LNCaP clone FGC (cell line): Measurements from ENCODE around the gene PLEKHA7.

Source experiments
- DNase-seq: peaks from one replicate; pipeline ENCODE4 v3.0.0-alpha.2; 2011; ENCODE audit warnings: low read depth
- H3K4me3 ChIP-seq: 2 replicates; pipeline ENCODE4 v1.5.1; 2011; ENCODE audit warnings: mild to moderate bottlenecking, low read depth, low read length, control low read depth
- CTCF ChIP-seq: IDR thresholded peaks from 2 replicates; pipeline ENCODE4 v1.5.1; 2012; ENCODE audit warnings: mild to moderate bottlenecking; ENCODE audit not compliant: control insufficient read depth, insufficient read depth; ENCODE audit errors: extremely low read depth

PLEKHA7 gene

DNA sequence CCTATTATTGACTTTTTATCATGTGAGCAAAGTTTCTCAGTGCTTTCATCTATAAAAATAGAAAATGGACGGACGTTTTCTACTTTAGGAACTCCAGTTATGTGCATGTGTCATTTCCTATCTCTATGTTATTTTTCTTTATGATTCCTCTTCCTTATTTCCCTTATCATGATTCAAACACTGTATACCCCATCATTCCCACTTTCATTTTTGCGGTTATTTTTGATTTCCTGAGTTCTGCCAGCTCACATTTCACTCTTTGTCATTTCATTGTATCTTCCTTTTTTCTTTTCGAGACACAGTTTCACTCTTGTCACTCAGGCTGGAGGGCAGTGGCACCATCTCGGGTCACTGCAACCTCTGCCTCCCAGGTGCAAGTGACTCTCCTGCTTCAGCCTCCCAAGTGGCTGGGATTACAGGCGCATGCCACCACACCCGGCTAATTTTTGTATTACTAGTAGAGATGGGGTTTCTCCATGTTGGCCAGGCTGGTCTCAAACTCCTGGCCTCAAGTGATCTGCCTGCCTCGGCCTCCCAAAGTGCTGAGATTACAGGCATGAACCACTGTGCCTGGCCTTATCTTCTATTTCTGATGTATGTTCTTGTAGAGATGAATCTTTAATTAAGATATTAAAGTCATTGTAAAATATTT lies 254.2 kb downstream of the PLEKHA7 start:
- H3K4me3 ChIP-seq, result no peak overlapping the region
- DNase-seq, result no peak
- no peak for TF ChIP-seq CTCF

- TF ChIP-seq CTCF, result no peak
- H3K4me3 ChIP-seq, result no peak overlapping the region
- DNase-seq, result no peak
Observed at GRCh38 chr11:16758382-16759024, 255.7 kb downstream of the PLEKHA7 start.

DNA sequence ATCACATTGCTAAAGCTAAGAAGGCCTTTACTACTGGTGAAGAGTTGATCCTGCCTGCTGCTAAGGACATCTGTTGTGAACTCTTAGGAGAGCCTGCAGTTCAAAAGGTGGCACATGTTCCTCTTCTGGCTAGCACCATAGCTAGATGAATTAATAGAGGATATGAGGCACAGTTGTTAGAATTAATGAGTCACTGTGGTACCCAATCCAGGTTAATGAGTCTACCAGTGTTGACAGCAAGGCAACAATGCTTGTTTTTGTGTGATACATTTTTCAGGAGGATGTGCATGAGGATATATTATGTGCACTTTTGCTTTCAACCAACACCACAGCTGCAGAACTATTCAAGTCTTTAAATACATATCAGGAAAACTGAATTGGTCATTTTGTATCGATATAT lies 263.8 kb downstream of the PLEKHA7 start:
- TF ChIP-seq CTCF, result no peak

GRCh38 chr11:16749666-16750065 lies 264.5 kb downstream of the PLEKHA7 start:
- no peak overlapping the region for H3K4me3 ChIP-seq
- no peak for DNase-seq
- TF ChIP-seq CTCF, result no peak

More for the DNA sequence above, 263.8 kb downstream of the PLEKHA7 start:
- H3K4me3 ChIP-seq, result no peak overlapping the region
- no peak for DNase-seq

DNA sequence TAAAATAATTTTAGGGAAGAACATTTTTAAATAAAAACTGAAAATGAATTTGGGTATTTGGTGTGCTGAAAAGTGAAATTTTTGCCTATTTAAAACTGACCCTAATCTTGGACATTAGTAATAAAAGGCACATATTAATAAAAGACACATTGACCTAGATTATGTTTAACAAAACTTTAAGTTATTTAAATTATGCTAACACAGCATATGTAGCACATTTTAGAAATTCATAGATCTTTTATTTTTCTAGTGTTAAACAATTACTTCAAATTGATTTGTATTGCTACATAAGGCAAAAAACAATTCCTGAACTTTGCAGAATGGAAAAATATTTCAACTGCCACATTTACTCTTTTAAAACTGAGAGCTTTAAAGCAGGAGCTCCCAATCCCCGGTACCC lies 265.1 kb downstream of the PLEKHA7 start:
- no peak for DNase-seq
- TF ChIP-seq CTCF, result no peak
- H3K4me3 ChIP-seq, result no peak overlapping the region

DNA sequence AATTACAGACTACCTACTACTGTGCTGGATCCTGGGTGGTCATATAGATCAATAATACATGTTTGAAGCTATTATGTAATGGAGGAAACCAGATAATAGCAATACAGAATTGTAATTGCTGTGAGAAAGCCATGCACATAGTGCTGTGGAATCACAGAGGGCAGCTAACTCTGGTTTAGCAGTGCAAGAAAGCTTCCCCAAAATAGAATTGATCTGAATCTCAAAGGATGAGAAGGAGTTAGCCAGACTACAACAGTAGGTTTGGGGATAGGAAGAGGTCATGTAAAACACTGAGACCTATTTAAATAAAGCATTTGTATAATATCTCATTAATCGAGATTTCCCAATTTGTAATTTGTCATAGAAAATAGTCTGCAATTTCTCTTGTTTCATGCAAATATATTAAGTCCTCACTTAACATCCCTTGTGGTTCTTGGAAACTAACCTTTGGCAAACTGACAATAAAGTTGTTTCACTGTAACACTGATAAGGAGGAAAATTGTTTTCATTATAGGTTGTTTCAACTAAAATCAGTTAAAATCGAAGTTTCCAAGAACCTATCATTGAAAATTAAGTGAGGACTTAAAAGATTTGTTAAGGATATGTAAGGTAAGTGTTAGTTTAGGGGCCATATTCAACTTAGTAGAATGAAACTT lies 268.1 kb downstream of the PLEKHA7 start:
- no peak overlapping the region for H3K4me3 ChIP-seq
- no peak for TF ChIP-seq CTCF
- DNase-seq, result no peak
